DMS79 (cell line): Measurements from ENCODE around the gene PMEL.
A peak's percentile ranks its signal among the peaks of the same experiment; 100 is the strongest.
"Not testable (repeated sequence)": the region's sequence is repeated elsewhere in the genome, so short reads cannot be mapped to it uniquely, and the experiment has no call there.

Source experiments
- DNase-seq: peaks from one replicate; lab custom pipeline; 2025; lab: John Stamatoyannopoulos, UW

Gene PMEL

GRCh38 chr12:55965941-55966407 is at the start of gene PMEL:
TSS of gene PMEL (minus strand) at chr12:55966042. CDS start at chr12:55966011, 31 bp downstream.
- DNase-seq, result no peak

- peak; percentile 73 for DNase-seq
These were observed 48.4 kb upstream of the PMEL start for GRCh38 chr12:56014205-56014604.

GRCh38 chr12:56013482-56013881 is 47.6 kb upstream of the PMEL start:
- no peak for DNase-seq

- no peak for DNase-seq
These were observed 45.8 kb upstream of the PMEL start for GRCh38 chr12:56011509-56012090.

GRCh38 chr12:56010111-56010570 is 44.3 kb upstream of the PMEL start:
- DNase-seq, result no peak

- DNase-seq, result peak; percentile 23
These were observed 42.0 kb upstream of the PMEL start for GRCh38 chr12:56007564-56008559.

GRCh38 chr12:56004211-56004610 is 38.4 kb upstream of the PMEL start:
- DNase-seq, result no peak

GRCh38 chr12:56003376-56003775 is 37.5 kb upstream of the PMEL start:
- not testable (repeated sequence) for DNase-seq

- no peak for DNase-seq
These were observed 35.8 kb upstream of the PMEL start for GRCh38 chr12:56001487-56002100.

GRCh38 chr12:55999999-56000540 is 34.2 kb upstream of the PMEL start:
- not testable (repeated sequence) for DNase-seq

- not testable (repeated sequence) for DNase-seq
These were observed 33.7 kb upstream of the PMEL start for GRCh38 chr12:55999522-55999921.

GRCh38 chr12:55997535-55997859 is 31.7 kb upstream of the PMEL start:
- DNase-seq, result no peak

- peak; percentile 77 for DNase-seq
These were observed 31.1 kb upstream of the PMEL start, which contains the start of gene SUOX for GRCh38 chr12:55996715-55997534. TSS of gene SUOX (plus strand) at chr12:55997276. CDS start at chr12:56002222, 4,946 bp downstream.

- peak; percentile 24 for DNase-seq
These were observed 30.4 kb upstream of the PMEL start for GRCh38 chr12:55996201-55996714.

GRCh38 chr12:55995366-55995765 is 29.5 kb upstream of the PMEL start:
- no peak for DNase-seq

- DNase-seq, result no peak
These were observed 27.5 kb upstream of the PMEL start for GRCh38 chr12:55993230-55993853.

- no peak for DNase-seq
These were observed 25.3 kb upstream of the PMEL start for GRCh38 chr12:55991110-55991509.

GRCh38 chr12:55985976-55986375 is 20.1 kb upstream of the PMEL start:
- DNase-seq, result not testable (repeated sequence)

GRCh38 chr12:55985341-55985740 is 19.5 kb upstream of the PMEL start:
- DNase-seq, result no peak

- no peak for DNase-seq
These were observed 19.0 kb upstream of the PMEL start for GRCh38 chr12:55984861-55985260.
